NCI-H345 treated with DMSO at 0.1 percent for 48 hours (cell line): ENCODE results near the gene FEN1.

Source experiments
- DNase-seq: peaks from one replicate; lab custom pipeline; 2025; ENCODE audit not compliant: unreplicated experiment; lab: John Stamatoyannopoulos, UW

Gene FEN1

GRCh38 chr11:61838921-61839320 is 46.2 kb downstream of the FEN1 start:
- no peak for DNase-seq

- DNase-seq: no peak
Observed at GRCh38 chr11:61839742-61840141, 47.0 kb downstream of the FEN1 start.

- DNase-seq: no peak
Observed at GRCh38 chr11:61840371-61840770, 47.7 kb downstream of the FEN1 start.

- no peak for DNase-seq
Observed at GRCh38 chr11:61841636-61842527, 49.2 kb downstream of the FEN1 start.

GRCh38 chr11:61842528-61842820 is 49.8 kb downstream of the FEN1 start:
- DNase-seq: no peak

- no peak for DNase-seq
Observed at GRCh38 chr11:61844909-61845565, 52.3 kb downstream of the FEN1 start.

GRCh38 chr11:61846362-61847020 is 53.8 kb downstream of the FEN1 start:
- DNase-seq: no peak
